PC-3 (cell line): ENCODE results near the gene RFPL4A. TPM values are rescaled to one million over a fixed set of nuclear protein-coding genes. Genes with fewer than 3 reads are reported as not detected.
"Not testable (repeated sequence)": the region's sequence is repeated elsewhere in the genome, so short reads cannot be mapped to it uniquely, and the experiment has no call there.

Source experiments
- ATAC-seq: fragments of 200-7000 bp; cut with Tn5 transposase; 2 replicates; pipeline ENCODE4 v1.9.1; 2020; ENCODE audit warnings: mild to moderate bottlenecking, moderate library complexity
- BruUV-seq: library from RNA; stranded (reverse); fragments of 400-500 nt; replicated peaks from 2 replicates; lab custom pipeline; 2021; lab: Mats Ljungman, UMichigan
- CTCF ChIA-PET: fragments of 300-600 bp; sonication (Branson Sonifier 250); formaldehyde crosslinking; loops from one replicate; lab custom pipeline; 2022; ENCODE audit warnings: antibody characterized with exemption; lab: Charles Lee
- POLR2A ChIA-PET: fragments of 300-600 bp; sonication (Branson Sonifier 250); formaldehyde crosslinking; loops from one replicate; lab custom pipeline; 2022; ENCODE audit warnings: antibody characterized with exemption; ENCODE audit not compliant: unreplicated experiment; lab: Charles Lee
- DNase-seq: peaks from one replicate; pipeline ENCODE4 v3.0.0-alpha.2; 2015
- H2AFZ ChIP-seq: fragments of 300-600 bp; sonication (generic); 2 replicates; pipeline ENCODE4 v1.6.0; 2016; ENCODE audit warnings: antibody characterized with exemption, low read length
- H3F3A ChIP-seq: fragments of 300-600 bp; sonication (generic); one replicate; pipeline ENCODE4 v1.6.0; 2017; ENCODE audit warnings: antibody characterized with exemption, low read length, control low read depth, mild to moderate bottlenecking; ENCODE audit not compliant: unreplicated experiment
- H3K27ac ChIP-seq: fragments of 300-600 bp; sonication (generic); 2 replicates; pipeline ENCODE4 v1.5.1; 2016; ENCODE audit warnings: mild to moderate bottlenecking, low read length
- H3K27me3 ChIP-seq: fragments of 300-600 bp; sonication (generic); 2 replicates; pipeline ENCODE4 v1.6.1; 2016; ENCODE audit warnings: low read length, mixed read lengths
- H3K36me3 ChIP-seq: fragments of 300-600 bp; sonication (generic); 2 replicates; pipeline ENCODE4 v1.6.1; 2016; ENCODE audit warnings: low read depth, mixed run types, low read length, mixed read lengths
- H3K4me1 ChIP-seq: fragments of 300-600 bp; sonication (generic); 2 replicates; pipeline ENCODE4 v1.5.1; 2016; ENCODE audit warnings: low read length; ENCODE audit not compliant: insufficient read depth
- H3K4me2 ChIP-seq: fragments of 300-600 bp; sonication (generic); 2 replicates; pipeline ENCODE4 v1.6.0; 2016; ENCODE audit warnings: low read length
- H3K4me3 ChIP-seq: fragments of 300-600 bp; sonication (generic); 2 replicates; pipeline ENCODE4 v1.5.1; 2016; ENCODE audit warnings: mild to moderate bottlenecking, low read length, mixed read lengths
- H3K79me2 ChIP-seq: fragments of 300-600 bp; sonication (generic); 2 replicates; pipeline ENCODE4 v1.6.1; 2017; ENCODE audit warnings: low read length, mixed read lengths
- H3K9ac ChIP-seq: fragments of 300-600 bp; sonication (generic); 2 replicates; pipeline ENCODE4 v1.6.0; 2016; ENCODE audit warnings: mild to moderate bottlenecking, low read length
- H3K9me2 ChIP-seq: fragments of 300-600 bp; sonication (generic); replicated peaks from 2 replicates; pipeline ENCODE4 v1.6.1; 2016; ENCODE audit warnings: mixed run types, low read length, mixed read lengths
- H3K9me3 ChIP-seq: fragments of 300-600 bp; sonication (generic); 2 replicates; pipeline ENCODE4 v1.6.1; 2016; ENCODE audit warnings: low read length, mixed read lengths
- H4K20me1 ChIP-seq: fragments of 300-600 bp; sonication (generic); 2 replicates; pipeline ENCODE4 v1.6.1; 2016; ENCODE audit warnings: low read length, mixed read lengths
- EZH2 ChIP-seq: fragments of 300-600 bp; sonication (generic); IDR thresholded peaks from one replicate; pipeline ENCODE4 v1.6.1; 2017; ENCODE audit warnings: antibody characterized with exemption, mild to moderate bottlenecking, low read length; ENCODE audit not compliant: unreplicated experiment
- EZH2phosphoT487 ChIP-seq: fragments of 300-600 bp; sonication (generic); IDR thresholded peaks from 2 replicates; pipeline ENCODE4 v1.6.1; 2018; ENCODE audit warnings: mild to moderate bottlenecking, antibody characterized with exemption, low read length, borderline replicate concordance
- intact Hi-C: fragments of 100-400 bp; cut with micrococcal nuclease; formaldehyde crosslinking; loops from 2 replicates; pipeline ENCODE4 v1.9.0; 2023
- total RNA-seq: library from RNA; depleted of rRNA; stranded (reverse); fragments of >200 nt; gene quantifications from 2 replicates; pipeline ENCODE4 v1.2.3, GENCODE V29; 2014
- TF ChIP-seq, protein P1 (sequence below): fragments of 300-600 bp; sonication (generic); conservative IDR thresholded peaks from 2 replicates; pipeline ENCODE4 v1.5.1; 2017; ENCODE audit warnings: antibody characterized with exemption, low read depth, mild to moderate bottlenecking, low read length

RFPL4A gene
- total RNA-seq, 1 experiment from 2014 or later, result not detected

DNA sequence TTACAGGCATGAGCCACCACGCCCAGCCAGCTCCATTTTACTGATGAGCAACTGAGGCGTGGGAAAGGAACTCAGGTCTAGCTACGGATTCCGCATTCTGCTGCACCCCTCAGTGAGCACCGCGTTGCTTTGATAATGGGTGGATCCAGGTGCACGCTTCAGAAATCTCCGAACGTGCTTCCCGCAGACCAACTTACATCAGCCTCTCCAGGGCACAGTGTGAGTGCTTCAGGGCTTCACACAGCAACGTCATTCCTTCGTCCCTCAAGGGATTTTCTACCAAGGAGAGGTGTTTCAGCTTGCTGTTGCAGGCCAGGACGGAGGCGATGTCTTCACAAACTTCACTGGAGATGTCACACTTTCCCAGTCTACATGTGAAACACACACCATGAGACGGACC is 42.4 kb upstream of the RFPL4A start:
- H3K9me3 ChIP-seq, result 0 out of 2 replicates have a peak, but pooled peaks cover 7% of the 10 kb centered on the region
- intact Hi-C loops, result no loop called here
- no peak for TF ChIP-seq EZH2phosphoT487
- TF ChIP-seq, protein P1, sequence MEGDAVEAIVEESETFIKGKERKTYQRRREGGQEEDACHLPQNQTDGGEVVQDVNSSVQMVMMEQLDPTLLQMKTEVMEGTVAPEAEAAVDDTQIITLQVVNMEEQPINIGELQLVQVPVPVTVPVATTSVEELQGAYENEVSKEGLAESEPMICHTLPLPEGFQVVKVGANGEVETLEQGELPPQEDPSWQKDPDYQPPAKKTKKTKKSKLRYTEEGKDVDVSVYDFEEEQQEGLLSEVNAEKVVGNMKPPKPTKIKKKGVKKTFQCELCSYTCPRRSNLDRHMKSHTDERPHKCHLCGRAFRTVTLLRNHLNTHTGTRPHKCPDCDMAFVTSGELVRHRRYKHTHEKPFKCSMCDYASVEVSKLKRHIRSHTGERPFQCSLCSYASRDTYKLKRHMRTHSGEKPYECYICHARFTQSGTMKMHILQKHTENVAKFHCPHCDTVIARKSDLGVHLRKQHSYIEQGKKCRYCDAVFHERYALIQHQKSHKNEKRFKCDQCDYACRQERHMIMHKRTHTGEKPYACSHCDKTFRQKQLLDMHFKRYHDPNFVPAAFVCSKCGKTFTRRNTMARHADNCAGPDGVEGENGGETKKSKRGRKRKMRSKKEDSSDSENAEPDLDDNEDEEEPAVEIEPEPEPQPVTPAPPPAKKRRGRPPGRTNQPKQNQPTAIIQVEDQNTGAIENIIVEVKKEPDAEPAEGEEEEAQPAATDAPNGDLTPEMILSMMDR, result no peak
- no peak for TF ChIP-seq EZH2
- H4K20me1 ChIP-seq, result no peaks in the 10 kb centered on the region
- H3K79me2 ChIP-seq, result no peaks in the 10 kb centered on the region
- H2AFZ ChIP-seq, result no peak overlapping the region
- ATAC-seq, result no peak
- no peak overlapping the region for H3K9ac ChIP-seq
- CTCF ChIA-PET, result no interaction called here
- H3K4me2 ChIP-seq, result no peak overlapping the region
- H3K27ac ChIP-seq, result no peak overlapping the region
- no peak for DNase-seq
- no TSS peak for BruUV-seq
- H3F3A ChIP-seq, result no peaks in the 10 kb centered on the region
- no peak overlapping the region for H3K4me3 ChIP-seq
- H3K4me1 ChIP-seq, result no peaks in the 10 kb centered on the region
- H3K27me3 ChIP-seq, result peaks cover 74% of the 10 kb centered on the region
- no peaks in the 10 kb centered on the region for H3K36me3 ChIP-seq
- no peaks in the 10 kb centered on the region for H3K9me2 ChIP-seq
- POLR2A ChIA-PET, result no interaction called here

DNA sequence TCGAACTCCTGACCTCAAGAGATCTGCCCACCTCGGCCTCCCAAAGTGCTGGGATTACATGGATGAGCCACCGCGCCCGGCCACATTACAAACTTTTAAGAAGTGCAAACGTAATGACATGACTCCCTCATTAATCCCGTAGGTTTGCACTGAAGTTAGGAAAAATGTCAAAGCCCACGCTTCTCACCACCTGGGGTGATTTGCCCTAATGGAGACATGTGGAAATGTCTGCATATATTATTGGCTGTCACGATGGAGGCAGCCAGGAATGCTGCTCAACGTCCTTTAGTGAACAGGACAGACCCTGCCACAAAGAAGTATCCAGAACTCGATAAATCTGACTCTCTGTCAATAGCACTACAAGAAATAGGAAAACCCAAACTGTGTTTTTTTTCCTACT is 41.6 kb upstream of the RFPL4A start:
- CTCF ChIA-PET, result no interaction called here
- Histone ChIP-seq H3K79me2 (no peaks in the 10 kb centered on the region), H3K4me1 (no peaks in the 10 kb centered on the region), H3K9ac (no peak overlapping the region), H3K9me2 (no peaks in the 10 kb centered on the region), H2AFZ (no peak overlapping the region), H3K4me3 (no peak overlapping the region), H3K4me2 (no peak overlapping the region), H3K27me3 (peaks cover 75% of the 10 kb centered on the region), H4K20me1 (no peaks in the 10 kb centered on the region), H3K9me3 (0 out of 2 replicates have a peak, but pooled peaks cover 7% of the 10 kb centered on the region), H3K36me3 (no peaks in the 10 kb centered on the region), H3K27ac (no peak overlapping the region), H3F3A (no peaks in the 10 kb centered on the region)
- ATAC-seq, result no peak
- intact Hi-C loops, result no loop called here
- POLR2A ChIA-PET, result no interaction called here
- TF ChIP-seq EZH2 (no peak), EZH2phosphoT487 (no peak)
- TF ChIP-seq, protein P1, result no peak
- BruUV-seq, result no TSS peak
- no peak for DNase-seq

DNA sequence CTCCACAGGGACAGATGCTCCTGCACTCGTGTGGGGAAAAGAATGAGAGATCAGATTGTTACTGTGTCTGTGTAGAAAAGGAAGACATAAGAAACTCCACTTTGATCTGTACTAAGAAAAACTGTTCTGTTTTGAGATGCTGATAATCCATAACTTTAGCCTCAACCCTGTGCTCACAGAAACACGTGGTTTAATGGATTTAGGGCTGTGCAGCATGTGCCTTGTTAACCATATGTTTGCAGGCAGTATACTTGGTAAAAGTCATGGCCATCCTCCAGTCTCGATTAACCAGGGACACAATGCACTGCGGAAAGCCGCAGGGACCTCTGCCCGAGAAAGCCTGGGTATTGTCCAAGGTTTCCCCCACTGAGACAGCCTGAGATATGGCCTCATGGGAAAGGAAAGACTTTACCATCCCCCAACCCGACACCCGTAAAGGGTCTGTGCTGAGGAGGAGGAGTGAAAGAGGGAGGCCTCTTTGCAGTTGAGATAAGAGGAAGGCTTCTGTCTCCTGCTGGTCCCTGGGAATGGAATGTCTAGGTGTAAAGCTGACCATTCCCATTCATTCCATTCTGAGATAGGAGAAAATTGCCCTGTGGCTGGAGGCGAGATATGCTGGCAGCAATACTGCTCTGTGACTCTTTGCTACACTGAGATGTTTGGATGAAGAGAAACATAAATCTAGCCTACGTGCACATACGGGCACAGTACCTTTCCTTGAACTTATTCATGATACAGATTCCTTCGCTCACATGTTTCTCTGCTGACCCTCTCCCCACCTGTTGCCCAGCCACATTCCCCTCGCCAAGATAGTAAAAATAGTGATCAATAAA is 40.8 kb upstream of the RFPL4A start:
- H3F3A ChIP-seq, BruUV-seq, ATAC-seq, H3K36me3 ChIP-seq, CTCF ChIA-PET, H3K4me3 ChIP-seq, H2AFZ ChIP-seq, H3K9me3 ChIP-seq, H3K4me1 ChIP-seq, H3K4me2 ChIP-seq, POLR2A ChIA-PET, H4K20me1 ChIP-seq, H3K79me2 ChIP-seq, H3K27ac ChIP-seq, intact Hi-C loops, H3K9me2 ChIP-seq, DNase-seq, H3K9ac ChIP-seq: not testable (repeated sequence)
- H3K27me3 ChIP-seq, result peaks cover 75% of the 10 kb centered on the region
